Heart right ventricle (tissue), 16 donors: ENCODE results near the gene OCRL. TPM values are rescaled to one million over a fixed set of nuclear protein-coding genes. Genes with fewer than 3 reads are reported as not detected.
A peak's percentile ranks its signal among the peaks of the same experiment; 100 is the strongest.

Source experiments
- ATAC-seq, 8 donors: fragments of 200-7000 bp; cut with Tn5 transposase; one replicate each; pipeline ENCODE4 v1.9.1; 2020; ENCODE audit warnings: mild to moderate bottlenecking in 8 of 8, moderate library complexity in 8 of 8, moderate number of reproducible peaks in 1 of 8
- DNase-seq, 2 donors: peaks; one replicate each; pipeline ENCODE4 v3.0.0-alpha.2; 2020
- H3K27ac ChIP-seq, 10 donors: fragments of 200-600 bp; sonication (generic) in 2 of 10; one replicate each; pipeline versions ENCODE4 v1.5.0 to v1.8.0; 2020 to 2022; ENCODE audit warnings: mild to moderate bottlenecking in 3 of 10
- H3K27me3 ChIP-seq, 7 donors: fragments of 200-600 bp; one replicate each; pipeline ENCODE4 v1.8.0; 2021 to 2022; ENCODE audit warnings: mild to moderate bottlenecking in 2 of 7
- H3K36me3 ChIP-seq, 9 donors: fragments of 200-600 bp; sonication (generic) in 1 of 9; one replicate each; pipeline versions ENCODE4 v1.5.0 to v1.8.0; 2020 to 2022; ENCODE audit warnings: mild to moderate bottlenecking in 2 of 9
- H3K4me1 ChIP-seq, 9 donors: fragments of 200-600 bp; sonication (generic) in 1 of 9; one replicate each; pipeline versions ENCODE4 v1.5.0 to v1.8.0; 2020 to 2022; ENCODE audit warnings: mild to moderate bottlenecking in 4 of 9
- H3K4me3 ChIP-seq, 10 donors: fragments of 200-600 bp; sonication (generic) in 2 of 10; one replicate each; pipeline versions ENCODE4 v1.5.0 to v1.8.0; 2020 to 2022; ENCODE audit warnings: mild to moderate bottlenecking in 7 of 10, moderate library complexity in 2 of 10
- H3K9me3 ChIP-seq, 11 donors: fragments of 200-600 bp in 10 of 11; sonication (generic) in 2 of 11; one replicate each; pipeline versions ENCODE4 v1.5.0 to v1.8.0; 2013 to 2022; ENCODE audit warnings: mild to moderate bottlenecking in 2 of 11, control low read depth in 1 of 11, moderate library complexity in 1 of 11
- WGBS, 2 donors: extraction: QIAGEN DNeasy Blood & Tissue Kit; methylation state at CpG; one replicate each; pipeline ENCODE4 v1.1.7; 2013; ENCODE audit warnings: inconsistent platforms in 1 of 2; 5-methylcytosine and 5-hydroxymethylcytosine counted together
- intact Hi-C, 10 donors: fragments of 100-400 bp; cut with DNase I; formaldehyde crosslinking; loops; one replicate each; pipeline versions ENCODE4 v1.11.1 to v1.14.2; 2022
- polyA plus RNA-seq, 2 donors: library from polyadenylated mRNA; stranded (reverse); fragments of 200-250 nt; gene quantifications; one replicate each; pipeline ENCODE4 v1.2.3, GENCODE V29; 2013
- total RNA-seq, 10 donors: library from RNA; stranded (reverse); fragmentation: NEBNext Ultra II Directional in 3 of 10; extraction: Animal tissue kit (Norgen Biotek cat#: 25700) in 3 of 10; gene quantifications; one replicate each; pipeline versions ENCODE4 v1.2.1 to v1.2.4, GENCODE V29; 2021 to 2023
- TF ChIP-seq, protein P1 (sequence below), 9 donors: fragments of 200-600 bp; sonication (generic) in 2 of 9; IDR thresholded peaks; one replicate each; pipeline versions ENCODE4 v1.5.0 to v1.8.0; 2021 to 2022; ENCODE audit warnings: antibody characterized with exemption in 9 of 9, mild to moderate bottlenecking in 5 of 9, moderate library complexity in 1 of 9
- donor health status: Arrhythmogenic right ventricular cardiomyopathy.
- donor health status: ischemic (EF 13 %, LVEDD 7.1; RV severe dilation, severe dysfunction).
- donor health status: healthy with polysubstance abuse.
- donor health status: DM: no; HTN: yes; CAD: no.
- donor health status: DM: no; HTN: no; CAD: no.
- donor health status: ischemic (EF 25% LVEDD 6.9; RV normal size, moderate dysfunction).
- donor health status: ischemic (EF 25% LVEDD 5.7; RV mildly dilated, moderate dysfunction).
- donor health status: healthy.
- donor health status: DM: yes; HTN: yes; CAD: no.
- donor health status: Ischemic cardiomyopathy.
- donor health status: ischemic (EF 35%, LVEDD 5.7; RV mildly dilated, moderate dysfunction).
- donor health status: nonischemic (EF 11% LVEDD 7.7; RV severe dilation, severe dysfunction).
- donor health status: DM: yes; HTN: yes; CAD: no.
- donor health status: PGD.
- donor health status: ischemic (EF 29% LVEDD 5.4; RV normal size, mild dysfunction).
- donor health status: nonischemic (EF 23%, LVEDD 6.1; RV moderate dilation, normal function).

OCRL gene
- total and polyA plus RNA-seq, 12 donors: 6.9 to 13.8 (median 9.0) TPM

GRCh38 chrX:129522184-129523078 lies 17.6 kb upstream of the OCRL start:
- TF ChIP-seq, protein P1, sequence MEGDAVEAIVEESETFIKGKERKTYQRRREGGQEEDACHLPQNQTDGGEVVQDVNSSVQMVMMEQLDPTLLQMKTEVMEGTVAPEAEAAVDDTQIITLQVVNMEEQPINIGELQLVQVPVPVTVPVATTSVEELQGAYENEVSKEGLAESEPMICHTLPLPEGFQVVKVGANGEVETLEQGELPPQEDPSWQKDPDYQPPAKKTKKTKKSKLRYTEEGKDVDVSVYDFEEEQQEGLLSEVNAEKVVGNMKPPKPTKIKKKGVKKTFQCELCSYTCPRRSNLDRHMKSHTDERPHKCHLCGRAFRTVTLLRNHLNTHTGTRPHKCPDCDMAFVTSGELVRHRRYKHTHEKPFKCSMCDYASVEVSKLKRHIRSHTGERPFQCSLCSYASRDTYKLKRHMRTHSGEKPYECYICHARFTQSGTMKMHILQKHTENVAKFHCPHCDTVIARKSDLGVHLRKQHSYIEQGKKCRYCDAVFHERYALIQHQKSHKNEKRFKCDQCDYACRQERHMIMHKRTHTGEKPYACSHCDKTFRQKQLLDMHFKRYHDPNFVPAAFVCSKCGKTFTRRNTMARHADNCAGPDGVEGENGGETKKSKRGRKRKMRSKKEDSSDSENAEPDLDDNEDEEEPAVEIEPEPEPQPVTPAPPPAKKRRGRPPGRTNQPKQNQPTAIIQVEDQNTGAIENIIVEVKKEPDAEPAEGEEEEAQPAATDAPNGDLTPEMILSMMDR (IDR thresholded peaks at IDR 0.05): peak in 1 of 9 donors; percentile 31
- WGBS, 2 donors: 2% methylated on average over 27 to 55 of the region's 56 CpGs
- intact Hi-C loops: no loop called here

DNA sequence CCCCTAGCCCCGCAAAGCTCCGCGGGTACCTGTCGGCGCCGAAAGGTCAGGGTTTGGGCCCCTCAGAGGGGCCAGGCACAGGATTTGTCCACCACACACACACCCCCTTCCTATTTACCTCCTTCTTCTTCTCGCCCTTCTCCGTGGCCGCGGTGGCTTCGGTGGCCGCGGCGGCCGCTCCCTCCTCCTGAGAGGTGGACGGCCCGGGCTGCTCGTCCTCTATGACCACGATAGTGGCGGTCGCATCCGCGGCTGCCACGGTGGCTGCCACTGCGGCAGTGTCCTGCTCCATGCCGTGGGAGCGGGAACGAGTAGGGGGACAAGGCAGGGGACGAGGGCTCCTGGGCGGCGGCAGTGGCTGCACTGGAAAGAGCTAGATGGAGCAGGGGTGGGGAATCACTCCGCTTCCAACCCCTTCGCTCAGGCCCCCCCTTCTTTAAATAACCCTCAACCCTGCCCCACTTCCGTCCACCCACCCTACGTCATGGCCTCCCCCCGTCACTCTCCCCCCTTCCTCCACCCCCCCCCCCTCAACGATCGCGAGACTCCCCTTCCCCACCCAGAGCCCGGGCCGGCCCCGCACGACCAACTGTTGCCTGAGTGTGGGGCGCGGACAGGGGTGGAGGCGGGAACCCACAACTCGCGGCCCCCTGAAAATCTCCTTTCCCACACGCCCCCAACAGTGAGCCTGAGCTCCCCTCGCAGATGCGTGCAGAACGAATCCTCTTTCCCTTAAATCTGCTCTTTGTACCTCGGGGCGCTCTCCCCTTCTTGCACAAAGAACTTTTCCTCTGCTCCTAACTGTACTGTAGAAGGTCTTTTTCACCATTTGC lies 16.8 kb upstream of the OCRL start, which contains the start of gene SMARCA1:
SMARCA1 (minus strand) TSS at position 412 of the 833 bp plus-strand sequence; CDS start at position 292, 120 bp downstream.
- 0 to 1% methylated on average over 19 to 45 of the region's 54 CpGs for WGBS, 2 donors
- intact Hi-C loops: no loop called here
- no peaks in the 10 kb centered on the region for H3K36me3 ChIP-seq
- TF ChIP-seq, protein P1 (IDR thresholded peaks at IDR 0.05): no peak
- H3K4me1 ChIP-seq: peaks cover 0 to 10% (median 6%) of the 10 kb centered on the region in 9 donors
- DNase-seq: peak; percentile 41 to 56
- H3K27me3 ChIP-seq: peaks cover 0 to 49% (median 0%) of the 10 kb centered on the region in 7 donors
- peak; percentile 82 to 91 (median 87) for ATAC-seq
- peak within 1 kb of the TSS; percentile 69 to 93 (median 86) for H3K27ac ChIP-seq
- peak within 1 kb of the TSS; percentile 41 to 89 (median 82) for H3K4me3 ChIP-seq
- H3K9me3 ChIP-seq: no peaks in the 10 kb centered on the region

More at GRCh38 chrX:129522184-129523078, 17.6 kb upstream of the OCRL start:
- DNase-seq: peak; percentile 47 to 56
- Histone ChIP-seq H3K27me3 (peaks cover 0 to 54% (median 0%) of the 10 kb centered on the region in 7 donors), H3K36me3 (no peaks in the 10 kb centered on the region), H3K4me3 (peak overlapping the region; percentile 41 to 89 (median 82)), H3K9me3 (no peaks in the 10 kb centered on the region), H3K27ac (peak overlapping the region; percentile 69 to 93 (median 86)), H3K4me1 (peaks cover 0 to 13% (median 6%) of the 10 kb centered on the region in 9 donors)
- peak; percentile 72 to 92 (median 88) for ATAC-seq

DNA sequence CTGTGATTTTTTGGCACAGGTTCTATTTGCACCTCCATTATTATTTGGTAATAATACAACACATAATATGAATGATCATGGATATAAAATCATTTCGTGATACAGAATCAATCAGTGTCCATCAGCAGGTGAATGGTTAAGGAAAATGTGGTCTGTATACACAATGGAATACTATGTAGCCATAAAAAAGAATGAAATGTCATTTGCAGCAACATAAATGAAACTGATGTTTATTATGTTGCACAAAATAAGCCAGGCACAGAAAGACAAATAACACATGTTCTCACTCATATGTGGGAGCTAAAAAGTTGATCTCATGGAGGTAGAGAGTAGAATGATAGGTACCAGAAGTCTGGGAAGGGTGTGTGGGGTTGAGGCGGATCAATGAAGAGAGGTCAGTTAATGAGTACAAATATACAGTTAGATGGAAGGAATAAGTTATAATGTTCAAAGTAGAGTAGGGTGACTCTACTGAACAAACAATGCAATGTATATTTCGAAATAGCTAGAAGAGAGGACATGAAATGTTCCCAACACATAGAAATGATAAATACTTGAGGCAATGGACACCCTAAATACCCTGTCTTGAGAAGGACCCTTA lies 15.7 kb upstream of the OCRL start:
- no peak for ATAC-seq
- Histone ChIP-seq H3K27ac (no peak overlapping the region), H3K4me3 (no peak overlapping the region), H3K27me3 (peaks cover 0 to 49% (median 0%) of the 10 kb centered on the region in 7 donors), H3K4me1 (peaks cover 0 to 10% (median 6%) of the 10 kb centered on the region in 9 donors), H3K36me3 (no peaks in the 10 kb centered on the region), H3K9me3 (no peaks in the 10 kb centered on the region)
- intact Hi-C loops: no loop called here
- no peak for DNase-seq
- TF ChIP-seq, protein P1 (IDR thresholded peaks at IDR 0.05): no peak
- 91 to 92% methylated on average over 3 of the region's 3 CpGs for WGBS, 2 donors
